Measurements from ENCODE around the gene LAYN. TPM values are rescaled to one million over a fixed set of nuclear protein-coding genes. Genes with fewer than 3 reads are reported as not detected.

The LAYN gene
- total and polyA plus RNA-seq, 2 experiments from 2014 or later = 118 to 121 TPM

- no peaks in the 10 kb centered on the region for H3K9me3 ChIP-seq (ENCODE audit: low read depth)
- H4K20me1 ChIP-seq (ENCODE audit: insufficient read depth) = no peaks in the 10 kb centered on the region
- no peak overlapping the region for H3K4me2 ChIP-seq (ENCODE audit: unreplicated experiment)
- no peaks in the 10 kb centered on the region for H3K79me2 ChIP-seq (ENCODE audit: insufficient read depth)
- no peaks in the 10 kb centered on the region for H3K9me2 ChIP-seq (ENCODE audit: insufficient read depth)
- peaks cover 33% of the 10 kb centered on the region for H3K36me3 ChIP-seq (ENCODE audit: low read depth)
- no peak overlapping the region for H3K9ac ChIP-seq
- in situ Hi-C loops (cut with MboI) = no loop called here
- no peak overlapping the region for H3K4me3 ChIP-seq
- H3K4me1 ChIP-seq (ENCODE audit: insufficient read depth) = peaks cover 75% of the 10 kb centered on the region
- H3F3A ChIP-seq (ENCODE audit: insufficient read depth) = peaks cover 76% of the 10 kb centered on the region
- peak overlapping the region; percentile 96 for H3K27ac ChIP-seq
- TF ChIP-seq EZH2 (IDR thresholded peaks at IDR 0.05; ENCODE audit: insufficient read depth, poor library complexity, severe bottlenecking) = no peak
- TF ChIP-seq EZH2phosphoT487 (IDR thresholded peaks at IDR 0.05; ENCODE audit: insufficient read depth, low read depth) = no peak
- H3K27me3 ChIP-seq (replicated peaks; ENCODE audit: insufficient read depth) = no peaks in the 10 kb centered on the region
- WGBS, 2 experiments (ENCODE audit: low coverage in 1 of 2, low lambda C conversion rate in 2 of 2, missing lambda C conversion rate in 2 of 2) = 85 to 89% methylated on average over 11 of the region's 11 CpGs
- DNase-seq = no peak
- H2AFZ ChIP-seq = no peak overlapping the region
These were observed 19.4 kb downstream of the LAYN start for GRCh38 chr11:111559800-111560464.

GRCh38 chr11:111560800-111561199, 20.3 kb downstream of the LAYN start:
- DNase-seq = no peak
- Histone ChIP-seq H4K20me1 (ENCODE audit: insufficient read depth) (no peaks in the 10 kb centered on the region), H3K9me2 (ENCODE audit: insufficient read depth) (no peaks in the 10 kb centered on the region), H3K79me2 (ENCODE audit: insufficient read depth) (no peaks in the 10 kb centered on the region), H3K4me3 (no peak overlapping the region), H3F3A (ENCODE audit: insufficient read depth) (peaks cover 67% of the 10 kb centered on the region), H3K9me3 (ENCODE audit: low read depth) (no peaks in the 10 kb centered on the region), H3K4me2 (ENCODE audit: unreplicated experiment) (peak overlapping the region; percentile 75), H3K4me1 (ENCODE audit: insufficient read depth) (peaks cover 72% of the 10 kb centered on the region), H3K9ac (peak overlapping the region; percentile 71), H2AFZ (no peak overlapping the region), H3K27ac (peak overlapping the region; percentile 96), H3K36me3 (ENCODE audit: low read depth) (peaks cover 25% of the 10 kb centered on the region), H3K27me3 (replicated peaks; ENCODE audit: insufficient read depth) (no peaks in the 10 kb centered on the region)
- in situ Hi-C loops (cut with MboI) = no loop called here
- 99 to 100% methylated on average over 3 of the region's 3 CpGs for whole genome bisulfite sequencing, 2 experiments (ENCODE audit: low coverage in 1 of 2, low lambda C conversion rate in 2 of 2, missing lambda C conversion rate in 2 of 2)
- no peak for TF ChIP-seq EZH2 (IDR thresholded peaks at IDR 0.05; ENCODE audit: insufficient read depth, poor library complexity, severe bottlenecking)
- no peak for TF ChIP-seq EZH2phosphoT487 (IDR thresholded peaks at IDR 0.05; ENCODE audit: insufficient read depth, low read depth)

- Histone ChIP-seq H3K4me1 (ENCODE audit: insufficient read depth) (peaks cover 67% of the 10 kb centered on the region), H4K20me1 (ENCODE audit: insufficient read depth) (no peaks in the 10 kb centered on the region), H3K27ac (peak overlapping the region; percentile 96), H3K9me2 (ENCODE audit: insufficient read depth) (no peaks in the 10 kb centered on the region), H2AFZ (no peak overlapping the region), H3K36me3 (ENCODE audit: low read depth) (peaks cover 20% of the 10 kb centered on the region), H3K4me2 (ENCODE audit: unreplicated experiment) (peak overlapping the region; percentile 75), H3K9ac (peak overlapping the region; percentile 71), H3K4me3 (no peak overlapping the region; the same call in 1 of the 2 replicates), H3K79me2 (ENCODE audit: insufficient read depth) (no peaks in the 10 kb centered on the region), H3K9me3 (ENCODE audit: low read depth) (no peaks in the 10 kb centered on the region), H3F3A (ENCODE audit: insufficient read depth) (peaks cover 62% of the 10 kb centered on the region), H3K27me3 (replicated peaks; ENCODE audit: insufficient read depth) (no peaks in the 10 kb centered on the region)
- in situ Hi-C loops (cut with MboI) = no loop called here
- 86 to 90% methylated on average over 3 of the region's 3 CpGs for WGBS, 2 experiments (ENCODE audit: low coverage in 1 of 2, low lambda C conversion rate in 2 of 2, missing lambda C conversion rate in 2 of 2)
- no peak for DNase-seq
- TF ChIP-seq EZH2 (IDR thresholded peaks at IDR 0.05; ENCODE audit: insufficient read depth, poor library complexity, severe bottlenecking) = no peak
- TF ChIP-seq EZH2phosphoT487 (IDR thresholded peaks at IDR 0.05; ENCODE audit: insufficient read depth, low read depth) = no peak
These were observed 20.8 kb downstream of the LAYN start for GRCh38 chr11:111561306-111561705.

- Histone ChIP-seq H2AFZ (no peak overlapping the region), H4K20me1 (ENCODE audit: insufficient read depth) (no peaks in the 10 kb centered on the region), H3K9me2 (ENCODE audit: insufficient read depth) (no peaks in the 10 kb centered on the region), H3K9me3 (ENCODE audit: low read depth) (no peaks in the 10 kb centered on the region), H3K79me2 (ENCODE audit: insufficient read depth) (no peaks in the 10 kb centered on the region), H3K4me2 (ENCODE audit: unreplicated experiment) (peak overlapping the region; percentile 75), H3K36me3 (ENCODE audit: low read depth) (peaks cover 17% of the 10 kb centered on the region; the same call in 1 of the 2 replicates), H3K27ac (peak overlapping the region; percentile 96), H3K9ac (peak overlapping the region; percentile 71), H3F3A (ENCODE audit: insufficient read depth) (peaks cover 57% of the 10 kb centered on the region), H3K4me1 (ENCODE audit: insufficient read depth) (peaks cover 61% of the 10 kb centered on the region), H3K4me3 (no peak overlapping the region; the same call in 1 of the 2 replicates), H3K27me3 (replicated peaks; ENCODE audit: insufficient read depth) (no peaks in the 10 kb centered on the region)
- TF ChIP-seq EZH2 (IDR thresholded peaks at IDR 0.05; ENCODE audit: insufficient read depth, poor library complexity, severe bottlenecking) = no peak
- no peak for TF ChIP-seq EZH2phosphoT487 (IDR thresholded peaks at IDR 0.05; ENCODE audit: insufficient read depth, low read depth)
- DNase-seq = peak; percentile 90
- in situ Hi-C loops (cut with MboI) = no loop called here
- 24% methylated on average over 3 of the region's 3 CpGs for WGBS, 2 experiments (ENCODE audit: low coverage in 1 of 2, low lambda C conversion rate in 2 of 2, missing lambda C conversion rate in 2 of 2)
These were observed 21.3 kb downstream of the LAYN start for GRCh38 chr11:111561791-111562325.
